NCI-H82 treated with DMSO at 0.1 percent for 48 hours (cell line): ENCODE measurements around the gene SPACA7.
"Not testable (repeated sequence)": the region's sequence is repeated elsewhere in the genome, so short reads cannot be mapped to it uniquely, and the experiment has no call there.

Source experiments
- DNase-seq: peaks from one replicate; lab custom pipeline; 2025; ENCODE audit not compliant: unreplicated experiment; lab: John Stamatoyannopoulos, UW

SPACA7 gene

DNA sequence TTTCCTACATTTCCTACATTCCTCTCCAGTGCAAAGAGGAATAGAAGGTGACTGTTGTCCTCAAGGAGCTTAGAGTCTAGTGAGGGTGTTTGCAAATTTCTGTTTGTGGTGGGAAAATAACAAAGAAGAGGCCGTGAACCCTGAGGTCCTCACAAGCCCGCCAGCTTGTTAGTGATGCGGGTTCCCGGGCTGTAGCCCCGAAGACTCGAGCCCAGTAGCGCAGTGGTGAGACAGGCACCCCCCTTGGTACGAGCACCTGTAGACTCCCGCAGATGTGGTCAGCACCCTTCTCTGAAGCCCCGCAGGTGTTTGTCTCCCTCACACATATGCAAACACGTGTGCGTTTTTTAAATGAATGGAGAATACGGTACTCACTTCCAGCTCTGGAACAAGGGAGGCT is 26.5 kb upstream of the SPACA7 start:
- DNase-seq: no peak

DNA sequence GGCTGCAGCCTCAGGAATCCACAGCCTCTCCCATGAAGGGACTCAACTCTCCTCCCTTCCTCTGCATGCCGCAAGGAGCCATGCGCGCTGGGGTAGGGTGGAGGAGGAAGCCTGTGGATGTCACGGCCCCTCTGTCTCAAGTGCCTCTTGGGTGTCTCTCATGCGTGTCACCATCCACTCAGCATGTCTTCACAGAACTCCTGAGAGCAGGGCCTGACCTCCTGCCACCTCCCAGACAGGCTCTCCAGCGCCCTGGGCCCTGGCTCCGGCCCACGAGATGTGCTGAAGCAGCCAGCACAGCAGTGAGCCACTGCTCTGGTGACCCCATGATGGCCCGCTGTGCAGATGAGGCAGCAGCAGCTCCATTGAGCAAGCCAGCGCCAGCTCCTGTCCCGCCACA is 25.9 kb upstream of the SPACA7 start:
- DNase-seq: no peak

DNA sequence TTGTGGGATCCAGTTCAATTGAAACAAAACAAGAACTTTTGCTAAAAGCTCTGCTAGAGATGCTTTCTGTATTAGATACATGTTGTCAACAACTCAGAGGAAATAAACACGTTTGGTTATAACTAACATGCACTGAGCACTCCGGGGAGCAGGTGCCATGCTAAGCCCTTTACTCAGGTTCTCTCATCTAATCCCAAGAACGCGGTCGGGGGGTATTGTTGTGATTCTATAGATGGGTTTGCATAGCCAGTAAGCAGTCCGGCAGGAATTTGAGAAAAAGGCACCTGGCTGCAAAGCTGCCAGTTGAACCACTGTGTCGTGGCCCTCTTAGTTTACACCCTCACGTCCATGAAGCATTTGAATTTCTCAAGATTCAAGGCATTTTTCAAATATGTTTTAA is 24.3 kb upstream of the SPACA7 start:
- no peak for DNase-seq

DNA sequence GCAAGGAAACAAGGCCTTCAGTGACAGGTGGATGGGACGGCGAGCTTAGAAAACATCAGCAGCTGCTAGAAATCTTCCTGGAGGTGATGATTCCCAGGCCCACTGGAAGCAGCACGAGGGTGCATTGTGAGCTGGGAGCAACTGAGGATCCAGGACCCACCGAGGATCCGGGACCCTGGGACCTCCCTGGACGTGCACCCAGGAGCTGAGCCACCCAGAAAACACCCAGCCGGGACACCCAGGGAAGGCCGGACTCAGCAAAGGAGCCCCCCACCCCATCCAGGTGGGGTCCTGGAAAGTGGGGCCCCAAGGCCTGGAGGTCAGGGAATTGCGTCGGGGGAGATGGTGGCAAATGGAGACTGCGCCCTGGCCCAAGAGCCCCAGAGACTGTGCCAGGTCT is 22.3 kb upstream of the SPACA7 start:
- DNase-seq: no peak

DNA sequence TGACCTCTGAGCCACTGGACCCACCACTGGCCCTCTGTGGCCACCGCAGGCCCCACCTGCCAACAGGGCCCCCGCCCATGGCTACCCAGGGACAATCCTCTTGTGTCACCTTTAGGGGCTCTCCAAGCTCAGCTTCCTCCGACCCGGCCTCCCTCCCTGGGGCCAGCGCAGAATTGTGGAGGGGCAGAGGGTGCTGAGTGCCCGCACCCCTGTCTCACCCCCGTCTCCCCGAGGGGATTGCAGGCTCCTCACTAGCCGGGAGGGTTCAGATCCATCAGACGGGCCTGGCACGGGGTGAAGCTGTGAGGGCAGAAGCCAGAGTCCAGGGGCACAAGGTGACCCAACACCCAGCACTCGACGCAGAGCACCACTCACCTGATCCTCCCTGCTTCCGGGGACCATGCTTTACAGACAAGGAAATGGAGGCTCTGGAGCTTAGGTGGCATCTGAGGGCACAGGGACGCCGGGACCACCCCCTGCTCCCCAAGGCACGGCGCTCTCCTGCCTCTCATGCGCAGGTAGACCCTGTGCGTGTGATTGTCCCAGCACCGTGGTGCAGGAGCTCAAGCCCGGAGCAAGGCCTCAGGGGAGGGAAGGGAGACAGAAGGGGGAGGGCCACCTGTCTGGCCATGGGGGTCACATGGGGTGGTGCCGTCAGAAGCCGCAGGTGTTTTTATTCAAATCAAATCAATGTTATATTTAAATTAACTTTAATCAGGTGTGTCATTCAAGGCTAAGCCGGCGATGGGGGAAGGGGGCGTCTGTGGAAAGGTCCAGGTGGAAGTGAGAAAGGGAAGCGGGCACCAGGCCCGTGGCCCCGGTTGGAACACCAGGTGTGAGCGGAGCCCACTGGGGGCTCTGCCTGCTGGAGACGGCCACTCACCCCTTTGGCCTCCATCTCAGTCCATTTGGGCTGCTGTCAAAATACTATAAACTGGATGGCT is 21.6 kb upstream of the SPACA7 start:
- no peak for DNase-seq

DNA sequence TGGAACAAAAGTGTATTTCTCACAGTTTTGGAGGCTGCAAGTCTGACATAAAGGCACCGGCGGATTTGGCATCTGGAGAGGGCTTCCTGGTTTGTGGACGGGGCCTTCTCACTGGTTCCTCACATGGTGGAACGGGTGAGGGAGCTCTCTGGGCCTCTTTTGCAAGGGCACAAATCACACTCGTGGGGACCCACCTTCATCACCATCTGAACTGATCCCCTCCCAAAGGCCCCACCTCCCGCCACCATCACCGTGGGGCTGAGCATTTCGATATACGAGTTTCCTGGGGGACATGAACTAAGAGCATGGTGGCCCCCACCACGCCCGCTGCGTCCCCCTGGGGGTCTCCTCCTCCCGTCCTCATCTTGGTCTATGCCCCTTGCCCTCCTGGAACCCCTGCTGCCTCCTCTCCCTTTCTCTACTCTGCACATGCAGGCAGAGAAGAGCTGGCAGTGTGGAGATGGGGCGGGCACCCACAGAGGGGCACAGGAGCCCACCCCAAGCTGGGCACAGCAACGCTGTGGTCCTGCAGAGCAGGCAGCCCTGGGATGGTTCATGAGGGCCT is 20.8 kb upstream of the SPACA7 start:
- no peak for DNase-seq

DNA sequence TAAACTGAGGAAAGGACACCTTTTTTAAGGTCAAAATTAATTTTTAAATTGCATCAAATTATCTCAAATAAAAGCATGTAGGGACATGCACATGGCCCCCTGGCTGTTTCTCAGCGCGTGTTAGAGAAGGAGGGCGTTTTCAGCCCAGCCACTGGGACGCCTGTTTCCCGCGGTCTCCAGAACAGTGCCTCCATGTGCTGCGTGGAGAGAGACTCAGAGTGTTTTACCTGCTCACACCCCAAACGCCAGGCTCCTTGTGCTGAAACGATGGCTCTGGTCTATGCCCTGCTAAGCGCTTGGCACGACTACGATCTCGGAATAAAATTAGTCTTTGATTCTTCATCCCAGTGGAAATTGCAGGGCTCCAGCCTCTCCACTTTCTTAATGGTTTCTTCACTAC is 20.0 kb upstream of the SPACA7 start:
- DNase-seq: no peak

DNA sequence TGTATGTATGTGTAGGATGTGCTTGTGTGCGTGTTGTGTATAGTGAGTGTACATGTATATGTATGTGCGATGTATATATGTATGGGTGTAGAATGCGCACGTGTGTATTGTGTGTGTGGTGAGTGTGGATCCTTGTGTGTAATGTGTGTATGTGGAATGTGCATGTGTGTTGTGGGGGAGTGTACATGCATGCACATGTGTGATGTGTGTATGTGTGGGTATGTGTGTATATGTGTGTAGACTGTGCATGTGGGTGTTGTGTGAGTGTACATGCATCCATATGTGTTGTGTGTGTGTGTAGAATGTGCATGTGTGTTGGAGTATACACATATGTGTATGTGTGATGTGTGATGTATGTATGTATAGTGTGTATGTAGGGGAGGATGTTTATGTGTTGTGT is 18.0 kb upstream of the SPACA7 start:
- no peak for DNase-seq

DNA sequence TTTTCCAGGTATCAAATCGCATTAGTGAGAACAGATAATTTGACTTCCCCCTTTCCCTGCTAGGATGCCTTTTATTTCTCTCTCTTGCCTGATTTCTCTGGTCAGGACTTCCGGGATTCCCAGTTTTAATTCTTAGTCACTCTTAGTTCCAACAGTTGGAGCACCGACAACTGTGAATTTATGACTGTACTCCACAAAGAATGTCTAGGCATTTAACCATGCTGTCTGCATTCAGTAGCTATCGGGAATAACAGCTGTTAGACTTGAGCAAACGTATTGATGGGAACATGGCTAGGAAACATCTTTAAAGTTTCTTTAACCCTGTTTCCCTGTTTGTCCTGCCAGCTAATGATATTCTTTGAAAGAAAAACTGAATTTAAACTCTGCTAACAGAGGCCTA is 14.1 kb upstream of the SPACA7 start:
- no peak for DNase-seq

DNA sequence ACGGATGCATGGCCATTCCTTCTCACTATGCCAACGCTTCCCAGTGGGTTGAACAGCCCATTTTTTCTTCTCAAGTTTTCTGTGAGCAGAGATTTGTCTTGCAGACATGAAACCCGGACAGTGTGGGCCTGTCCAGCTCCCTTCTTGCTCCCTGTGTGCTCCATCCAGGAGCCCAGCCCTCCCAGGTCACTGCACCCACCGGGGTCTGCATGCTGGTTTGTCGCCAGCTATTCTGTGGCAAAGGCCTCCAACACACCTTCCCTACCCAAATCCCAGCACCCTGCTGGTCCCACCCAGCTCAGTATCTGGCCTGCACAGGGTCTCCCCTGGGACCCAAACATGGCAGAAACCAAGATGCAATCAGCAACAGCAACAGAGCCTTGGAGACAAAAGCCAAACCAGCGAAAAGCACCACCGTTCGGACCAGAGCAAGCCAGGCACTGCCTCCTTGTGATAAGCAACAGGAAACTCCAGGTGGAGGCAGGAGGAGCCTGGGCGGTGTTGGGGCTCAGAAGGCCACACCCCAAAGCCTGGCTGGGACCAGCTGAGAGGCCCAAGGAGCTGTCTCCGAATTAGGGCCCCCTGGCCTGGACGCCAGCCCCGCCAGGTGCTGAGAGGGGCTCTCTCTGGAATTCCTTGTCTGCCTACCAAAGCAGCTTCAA is 12.2 kb upstream of the SPACA7 start:
- no peak for DNase-seq

DNA sequence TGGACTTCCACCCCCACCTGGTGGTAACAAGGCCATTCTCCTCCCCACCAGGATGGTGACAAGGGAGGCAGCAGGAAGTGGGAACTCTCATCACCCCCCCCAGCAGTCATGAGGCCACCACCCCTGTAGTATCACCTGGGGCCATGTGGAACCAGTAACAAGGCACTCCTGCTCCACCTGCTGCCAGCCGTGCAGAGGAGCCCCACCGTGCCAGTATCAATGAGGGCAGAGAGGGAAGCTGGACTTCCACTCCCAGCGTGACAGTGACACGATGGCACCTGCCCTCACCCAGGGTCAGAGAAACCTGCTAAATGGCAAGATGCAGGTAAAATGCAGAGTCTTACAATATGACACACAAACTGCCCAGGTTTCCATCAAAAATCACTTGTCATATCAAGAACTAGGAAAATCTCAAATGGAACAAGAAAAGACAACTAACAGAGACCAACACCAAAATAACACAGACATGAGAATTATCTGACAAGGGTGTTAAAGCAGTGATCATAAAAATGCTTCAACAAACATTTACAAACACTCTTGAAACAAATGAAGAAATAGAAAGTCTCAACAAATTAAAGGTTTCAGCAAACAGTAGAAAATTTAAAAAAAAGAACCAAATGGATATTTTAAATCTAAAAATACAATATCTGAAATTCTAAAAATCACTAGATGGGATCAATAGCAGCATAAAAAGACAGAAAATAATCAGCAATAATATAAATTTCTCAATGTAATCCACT is 9.1 kb upstream of the SPACA7 start:
- no peak for DNase-seq

DNA sequence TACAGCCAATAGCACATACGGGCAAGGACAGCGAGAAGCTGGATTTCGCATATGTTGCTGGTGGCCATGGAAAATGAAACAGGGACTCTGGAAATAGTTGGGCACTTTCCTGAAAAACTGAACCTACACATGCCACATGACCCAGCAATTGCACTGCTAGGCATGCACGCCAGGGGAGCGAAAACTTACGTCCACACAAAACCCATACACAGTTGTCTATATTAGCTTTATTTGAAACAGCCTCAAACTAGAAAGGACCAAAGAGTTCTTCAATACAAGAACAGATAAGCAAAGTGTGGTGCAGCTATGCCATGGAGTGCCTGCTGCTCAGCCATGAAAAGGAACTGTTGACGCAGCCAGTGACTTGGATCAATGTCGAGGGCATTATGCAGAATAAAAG is 7.3 kb upstream of the SPACA7 start:
- DNase-seq: no peak

DNA sequence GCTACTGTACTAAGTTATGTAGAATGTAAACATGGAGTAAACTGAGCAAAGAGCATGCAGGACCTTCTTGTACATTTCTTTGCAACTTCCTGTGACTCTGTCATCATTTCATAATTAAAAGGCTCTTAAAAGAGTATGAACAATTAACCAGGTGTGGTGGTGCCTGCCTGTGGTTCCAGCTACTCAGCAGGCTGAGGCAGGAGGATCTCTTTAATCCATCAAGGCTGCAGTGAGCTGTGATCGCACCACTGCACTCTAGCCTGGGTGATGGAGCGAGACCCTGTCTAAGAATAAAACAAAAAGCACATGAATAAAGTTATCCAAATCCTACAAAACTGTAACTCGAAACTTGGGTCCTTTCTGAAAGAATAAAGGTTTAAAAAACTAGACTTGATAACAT is 5.8 kb upstream of the SPACA7 start:
- no peak for DNase-seq

DNA sequence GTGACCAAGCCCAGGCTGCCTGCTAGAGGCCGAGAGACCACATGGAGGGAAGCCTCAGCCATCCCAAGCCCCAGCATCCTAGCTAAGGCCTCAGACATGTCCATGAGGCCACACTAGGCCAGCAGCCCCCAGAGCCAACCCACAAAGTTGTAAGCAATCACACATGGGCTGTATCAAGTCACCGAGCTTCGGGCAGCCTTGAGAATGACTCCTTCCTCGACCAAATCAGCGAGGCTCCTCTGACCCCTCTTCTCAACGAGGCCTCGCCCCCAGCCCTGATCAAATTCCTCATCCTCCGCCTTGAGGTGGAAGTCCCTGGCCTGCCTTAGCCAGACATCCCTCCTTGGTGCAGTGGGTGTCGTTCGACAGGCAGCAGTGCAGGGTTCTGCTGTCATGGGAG is 1.9 kb upstream of the SPACA7 start:
- DNase-seq: no peak

DNA sequence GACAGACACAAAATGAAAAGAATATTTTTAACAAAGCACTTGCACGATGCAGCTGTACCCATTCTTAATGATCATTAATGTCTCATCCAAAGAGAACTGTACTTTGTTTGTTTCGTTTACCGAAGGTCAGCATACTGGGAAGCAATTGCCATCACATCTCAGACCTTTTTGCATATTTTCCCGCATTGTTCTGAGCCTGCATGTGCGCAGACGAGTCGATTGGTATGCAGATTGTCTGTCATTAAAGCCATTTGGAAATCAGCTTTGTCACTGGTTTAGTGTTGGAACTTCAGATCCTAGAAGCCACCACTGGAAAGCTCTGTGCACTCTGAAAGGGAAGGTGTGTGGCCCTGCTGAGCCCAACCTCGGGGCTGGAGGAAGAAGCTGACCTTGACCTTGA is 15.6 kb downstream of the SPACA7 start:
- DNase-seq: no peak

DNA sequence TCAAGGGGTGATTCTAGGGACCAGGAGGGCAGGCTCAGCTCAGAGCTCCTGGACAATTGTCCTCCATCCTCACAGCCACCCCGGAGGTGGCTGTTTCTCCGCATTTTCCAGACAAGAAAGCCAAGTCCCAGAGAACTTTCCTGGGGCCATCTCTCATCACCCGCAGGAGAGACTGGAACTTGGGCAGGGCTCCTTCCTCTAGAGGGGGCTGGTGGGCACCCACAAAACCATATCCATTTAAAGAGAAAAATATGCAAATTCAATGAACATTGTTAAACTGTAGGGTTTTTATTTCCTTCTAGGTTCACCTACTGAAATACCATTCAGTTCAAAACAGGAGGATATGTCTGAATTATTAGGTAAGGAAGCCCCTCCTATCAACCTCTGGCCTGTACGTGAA is 16.6 kb downstream of the SPACA7 start:
- DNase-seq: no peak

DNA sequence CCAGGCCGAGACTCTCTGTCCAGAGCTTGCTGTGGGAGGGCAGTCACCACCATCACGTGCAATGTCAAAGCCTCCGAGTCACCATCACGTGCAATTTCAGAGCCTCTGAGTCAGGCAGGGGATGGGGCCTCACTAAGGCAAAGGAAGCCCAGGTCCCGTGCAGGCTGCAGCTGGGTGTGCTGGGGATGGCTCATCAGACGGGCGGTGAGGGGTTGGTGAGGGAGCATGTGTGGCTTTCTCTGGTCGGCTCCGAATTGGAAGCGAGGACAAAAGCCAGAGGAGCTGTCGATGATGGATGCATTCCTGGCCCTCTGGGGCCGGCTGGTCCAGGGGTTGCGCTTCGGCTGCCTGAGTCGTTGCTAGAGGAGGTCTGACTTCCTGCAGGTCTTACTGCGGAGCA is 18.9 kb downstream of the SPACA7 start:
- DNase-seq: not testable (repeated sequence)

DNA sequence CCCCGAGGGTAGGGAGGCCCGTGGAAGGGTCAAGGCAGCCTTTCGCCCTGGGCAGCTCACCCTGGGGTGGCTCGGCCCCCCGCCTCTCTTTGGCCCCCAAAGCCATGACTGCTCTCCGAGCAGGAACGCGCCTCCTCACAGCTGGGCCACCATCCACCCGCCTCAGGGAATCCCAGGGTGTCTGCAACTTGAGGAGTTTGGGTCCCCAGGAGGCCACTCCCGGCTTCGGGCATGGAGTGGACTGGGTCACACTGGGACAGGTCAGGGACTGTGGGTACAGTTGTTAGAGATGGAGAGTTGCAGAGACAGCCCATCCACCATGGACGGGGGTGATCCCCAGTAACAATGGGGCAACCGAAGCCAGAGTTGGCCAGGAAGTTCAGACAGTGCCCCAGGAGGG is 19.8 kb downstream of the SPACA7 start:
- DNase-seq: not testable (repeated sequence)

DNA sequence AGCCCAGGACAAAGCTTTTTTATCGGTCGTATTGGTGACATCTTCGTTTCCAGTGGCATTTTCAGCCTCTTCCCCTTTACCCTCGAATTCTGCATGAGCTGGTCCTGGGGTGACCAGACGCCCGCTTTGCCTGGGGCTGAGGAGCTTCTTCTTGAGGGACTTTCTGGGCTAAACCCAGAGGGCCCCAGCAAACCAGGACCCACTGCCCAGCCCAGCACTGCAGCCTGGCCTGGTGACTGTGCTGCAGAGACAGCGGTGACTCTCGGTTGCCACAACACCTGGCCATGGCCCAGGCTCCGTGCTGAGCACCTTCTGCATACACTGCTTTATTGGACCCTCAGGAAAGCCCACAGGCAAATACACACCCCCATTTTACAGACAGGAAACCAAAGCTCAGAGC is 21.0 kb downstream of the SPACA7 start:
- DNase-seq: no peak

DNA sequence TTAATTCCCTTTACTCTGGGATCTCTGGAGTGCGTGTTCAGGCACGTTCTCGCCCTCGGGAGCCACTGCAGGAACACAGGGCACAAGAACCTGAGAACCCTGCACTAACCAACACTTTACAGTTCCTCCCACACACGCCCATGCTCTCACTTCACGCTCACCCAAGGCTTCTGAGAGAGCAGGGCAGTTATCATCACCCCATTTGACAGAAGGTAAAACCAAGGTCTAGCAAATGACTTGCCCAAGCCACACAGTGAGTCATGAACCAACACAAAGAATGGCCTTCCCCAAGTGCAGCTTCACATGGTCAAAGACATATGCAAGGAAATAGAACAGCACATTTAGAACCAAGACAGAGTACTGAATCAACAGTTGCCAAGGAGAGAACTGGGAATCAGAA is 22.2 kb downstream of the SPACA7 start:
- not testable (repeated sequence) for DNase-seq

DNA sequence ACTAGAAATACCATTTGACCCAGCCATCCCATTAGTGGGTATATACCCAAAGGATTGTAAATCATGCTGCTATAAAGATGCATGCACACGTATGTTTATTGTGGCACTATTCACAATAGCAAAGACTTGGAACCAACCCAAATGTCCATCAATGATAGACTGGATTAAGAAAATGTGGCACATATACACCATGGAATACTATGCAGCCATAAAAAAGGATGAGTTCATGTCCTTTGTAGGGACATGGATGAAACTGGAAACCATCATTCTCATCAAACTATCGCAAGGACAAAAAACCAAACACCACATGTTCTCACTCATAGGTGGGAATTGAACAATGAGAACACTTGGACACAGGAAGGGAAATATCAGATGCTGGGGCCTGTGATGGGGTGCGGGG is 33.7 kb downstream of the SPACA7 start:
- not testable (repeated sequence) for DNase-seq

DNA sequence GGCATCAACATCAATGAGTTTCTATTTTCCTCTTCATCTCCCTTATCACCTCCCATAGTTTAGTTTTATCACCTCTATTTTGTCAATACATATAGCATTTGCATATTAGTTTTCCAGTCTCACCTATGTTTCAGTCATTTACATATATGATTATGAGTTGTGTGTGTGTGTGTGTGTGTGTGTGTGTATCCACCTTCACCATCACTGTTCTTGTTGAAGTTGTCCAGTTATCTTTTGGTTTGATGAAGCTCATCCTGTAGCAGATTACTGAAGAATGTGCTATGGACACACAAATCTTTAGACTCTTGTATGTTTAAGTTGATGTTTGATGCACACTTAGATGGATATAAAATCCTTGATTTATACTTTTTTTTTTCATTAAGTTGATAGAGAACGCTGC is 40.5 kb downstream of the SPACA7 start:
- DNase-seq: no peak
